NCI-H1417 (cell line): Measurements from ENCODE around the gene ATP2C2.
A peak's percentile ranks its signal among the peaks of the same experiment; 100 is the strongest.
"Not testable (repeated sequence)": the region's sequence is repeated elsewhere in the genome, so short reads cannot be mapped to it uniquely, and the experiment has no call there.

Experiments
- DNase-seq, 3 experiments: peaks; one replicate each; lab custom pipeline; 2025; lab: John Stamatoyannopoulos, UW

The ATP2C2 gene

GRCh38 chr16:84368308-84368996 is at the start of gene ATP2C2:
ATP2C2 (plus strand) TSS chr16:84368538; CDS start chr16:84368616, 78 bp downstream.
- DNase-seq = peak; percentile 50 to 74 (median 58)

GRCh38 chr16:84319146-84319760 is 49.1 kb upstream of the ATP2C2 start:
- DNase-seq = no peak

GRCh38 chr16:84320511-84320910 is 47.8 kb upstream of the ATP2C2 start:
- no peak for DNase-seq

- DNase-seq = peak in 1 of 3 experiments; percentile 39
These were observed 46.4 kb upstream of the ATP2C2 start for GRCh38 chr16:84321932-84322331.

GRCh38 chr16:84322749-84323148 is 45.6 kb upstream of the ATP2C2 start:
- DNase-seq = no peak

- DNase-seq = no peak
These were observed 44.7 kb upstream of the ATP2C2 start for GRCh38 chr16:84323606-84324005.

GRCh38 chr16:84324434-84325262 is 43.7 kb upstream of the ATP2C2 start:
- DNase-seq = no peak

- no peak for DNase-seq
These were observed 41.8 kb upstream of the ATP2C2 start for GRCh38 chr16:84326545-84326944.

GRCh38 chr16:84327926-84328505 is 40.3 kb upstream of the ATP2C2 start:
- DNase-seq = no peak

- no peak for DNase-seq
These were observed 39.3 kb upstream of the ATP2C2 start for GRCh38 chr16:84329016-84329415.

GRCh38 chr16:84329843-84330684 is 38.3 kb upstream of the ATP2C2 start:
- no peak for DNase-seq

- DNase-seq = no peak
These were observed 37.7 kb upstream of the ATP2C2 start for GRCh38 chr16:84330685-84331050.

- DNase-seq = no peak
These were observed 36.1 kb upstream of the ATP2C2 start for GRCh38 chr16:84331998-84332780.

GRCh38 chr16:84332975-84333684 is 35.2 kb upstream of the ATP2C2 start:
- DNase-seq = no peak

GRCh38 chr16:84334058-84334457 is 34.3 kb upstream of the ATP2C2 start:
- DNase-seq = no peak

- no peak for DNase-seq
These were observed 33.9 kb upstream of the ATP2C2 start for GRCh38 chr16:84334482-84334881.

- not testable (repeated sequence) for DNase-seq
These were observed 31.1 kb upstream of the ATP2C2 start for GRCh38 chr16:84337236-84337635.

GRCh38 chr16:84339311-84339710 is 29.0 kb upstream of the ATP2C2 start:
- DNase-seq = no peak

GRCh38 chr16:84339766-84340165 is 28.6 kb upstream of the ATP2C2 start:
- no peak for DNase-seq
